HG02852 (cell line): Measurements from ENCODE around the gene FCRLA.
"Not testable (repeated sequence)": the region's sequence is repeated elsewhere in the genome, so short reads cannot be mapped to it uniquely, and the experiment has no call there.

ENCODE experiments used
- ATAC-seq: cut with Tn5 transposase; IDR thresholded peaks from one replicate; pipeline ENCODE4 v1.9.1; 2021; ENCODE audit warnings: mild to moderate bottlenecking, moderate library complexity; ENCODE audit not compliant: unreplicated experiment

Gene FCRLA

GRCh38 chr1:161702250-161702649, 4.8 kb upstream of the FCRLA start:
- no peak for ATAC-seq

- no peak for ATAC-seq
Measured at GRCh38 chr1:161705537-161705936, 1.5 kb upstream of the FCRLA start.

- ATAC-seq: no peak
Measured at GRCh38 chr1:161706113-161706481, 932 bp upstream of the FCRLA start.

GRCh38 chr1:161707503-161707902, 474 bp downstream of the FCRLA start:
- ATAC-seq: no peak

- no peak for ATAC-seq
Measured at GRCh38 chr1:161709373-161709772, 2.3 kb downstream of the FCRLA start.

- no peak for ATAC-seq
Measured at GRCh38 chr1:161710560-161710959, 3.5 kb downstream of the FCRLA start.

- peak; percentile 47 for ATAC-seq
Measured at GRCh38 chr1:161718559-161719324, 11.7 kb downstream of the FCRLA start.

- ATAC-seq: peak; percentile 47
Measured at GRCh38 chr1:161719325-161719611, 12.2 kb downstream of the FCRLA start.

GRCh38 chr1:161720422-161720821, 13.4 kb downstream of the FCRLA start:
- ATAC-seq: no peak

- ATAC-seq: no peak
Measured at GRCh38 chr1:161720956-161721737, 14.1 kb downstream of the FCRLA start, which contains the start of gene FCRLB. FCRLB (plus strand) TSS chr1:161721544; CDS start chr1:161722673, 1,129 bp downstream.

- no peak for ATAC-seq
Measured at GRCh38 chr1:161721738-161722343, 14.8 kb downstream of the FCRLA start.

- no peak for ATAC-seq
Measured at GRCh38 chr1:161722406-161722805, 15.4 kb downstream of the FCRLA start.

- ATAC-seq: no peak
Measured at GRCh38 chr1:161723459-161724141, 16.6 kb downstream of the FCRLA start.

GRCh38 chr1:161725258-161725907, 18.4 kb downstream of the FCRLA start:
- ATAC-seq: not testable (repeated sequence)

GRCh38 chr1:161725908-161726472, 19.0 kb downstream of the FCRLA start:
- ATAC-seq: peak; percentile 24

GRCh38 chr1:161726473-161727255, 19.6 kb downstream of the FCRLA start:
- peak; percentile 44 for ATAC-seq

- peak; percentile 23 for ATAC-seq
Measured at GRCh38 chr1:161727256-161727924, 20.4 kb downstream of the FCRLA start.

GRCh38 chr1:161728376-161729226, 21.6 kb downstream of the FCRLA start:
- no peak for ATAC-seq
